ENCODE measurements around the gene COG4. TPM values are rescaled to one million over a fixed set of nuclear protein-coding genes. Genes with fewer than 3 reads are reported as not detected.

Gene COG4
- total RNA-seq, 2 experiments from 2014 or later, result 15.9 to 19.3 TPM

- intact Hi-C loops (cut with DNase I, micrococcal nuclease), result loop anchor here (5.0 to 10.0 kb wide), 8 partner anchors 68 to 1986 kb away; partner anchors contain the start of genes COG8 (in 1 of the 2), DDX19A (in 1 of the 2), DHODH (in 1 of the 2) and EXOSC6 (in 1 of the 2)
- CTCF ChIA-PET, result no interaction called here
- peak overlapping the region; percentile 97 for H3K27ac Mint-ChIP-seq
- Histone ChIP-seq H3K4me1 (ENCODE audit: insufficient read depth, low read length) (peaks cover 36% of the 10 kb centered on the region), H3K4me3 (ENCODE audit: low read length) (no peak overlapping the region), H3K27ac (ENCODE audit: low read depth in 1 of 2, low read length in 2 of 2) (peak overlapping the region; percentile 35 to 47), H3K36me3 (ENCODE audit: insufficient read depth, low read length) (peaks cover 29% of the 10 kb centered on the region), H3K9me3 (ENCODE audit: control insufficient read depth in 1 of 2, insufficient read depth in 1 of 2, low read length in 2 of 2) (no peaks in the 10 kb centered on the region), H3K27me3 (ENCODE audit: control insufficient read depth in 1 of 2, insufficient read depth in 2 of 2, low read length in 2 of 2) (no peaks in the 10 kb centered on the region)
- no peaks in the 10 kb centered on the region for H3K9me3 Mint-ChIP-seq
- no peak for TF ChIP-seq CTCF (IDR thresholded peaks at IDR 0.05)
- H3K4me3 Mint-ChIP-seq, result peak overlapping the region; percentile 86
- POLR2A ChIA-PET, result interaction anchor here (0.6 kb wide), 2 partner anchors 19 to 653 kb away, joined by 3 to 4 read pairs; no protein-coding TSS in a partner anchor
- DNase-seq (peak in 3 of 14 experiments; percentile 55 to 66 (median 57)), ATAC-seq (ENCODE audit: poor library complexity) (no peak)
- H3K27me3 Mint-ChIP-seq, result no peaks in the 10 kb centered on the region
- H3K4me1 Mint-ChIP-seq (ENCODE audit: low read depth), result peaks cover 44% of the 10 kb centered on the region
- H3K36me3 Mint-ChIP-seq (ENCODE audit: low read depth), result peaks cover 73% of the 10 kb centered on the region
Measured at GRCh38 chr16:70520612-70521297, 2.6 kb downstream of the COG4 start.

DNA sequence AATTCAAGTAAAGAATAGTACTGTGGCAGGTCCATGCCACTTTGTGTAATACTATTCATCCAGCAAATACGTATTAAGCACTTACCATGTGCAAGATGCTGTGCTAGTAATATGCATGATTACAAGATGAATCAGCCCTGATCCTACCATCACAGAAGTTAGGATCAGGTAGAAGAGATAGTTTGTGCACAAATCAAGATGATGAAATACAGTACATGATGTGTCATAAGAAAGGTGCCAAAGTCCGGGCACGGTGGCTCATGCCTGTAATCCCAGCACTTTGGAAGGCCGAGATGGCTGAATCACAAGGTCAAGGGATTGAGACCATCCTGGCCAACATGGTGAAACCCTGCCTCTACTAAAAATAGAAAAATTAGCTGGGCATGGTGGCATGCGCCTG is 10.9 kb downstream of the COG4 start:
- no peak for ATAC-seq (ENCODE audit: poor library complexity)
- Histone ChIP-seq H3K36me3 (ENCODE audit: insufficient read depth, low read length) (peaks cover 79% of the 10 kb centered on the region), H3K4me1 (ENCODE audit: insufficient read depth, low read length) (peaks cover 6% of the 10 kb centered on the region), H3K27ac (ENCODE audit: low read depth in 1 of 2, low read length in 2 of 2) (no peak overlapping the region), H3K4me3 (ENCODE audit: low read length) (no peak overlapping the region), H3K9me3 (ENCODE audit: control insufficient read depth in 1 of 2, insufficient read depth in 1 of 2, low read length in 2 of 2) (no peaks in the 10 kb centered on the region), H3K27me3 (ENCODE audit: control insufficient read depth in 1 of 2, insufficient read depth in 2 of 2, low read length in 2 of 2) (no peaks in the 10 kb centered on the region)
- ChIA-PET POLR2A (no interaction called here), CTCF (no interaction called here)
- Mint-ChIP-seq H3K27ac (no peak overlapping the region), H3K9me3 (no peaks in the 10 kb centered on the region), H3K36me3 (ENCODE audit: low read depth) (peaks cover 80% of the 10 kb centered on the region), H3K27me3 (no peaks in the 10 kb centered on the region), H3K4me1 (ENCODE audit: low read depth) (peaks cover 9% of the 10 kb centered on the region), H3K4me3 (no peak overlapping the region)
- DNase-seq, result no peak
- TF ChIP-seq CTCF (IDR thresholded peaks at IDR 0.05), result no peak
- intact Hi-C loops (cut with DNase I, micrococcal nuclease), result no loop called here

DNA sequence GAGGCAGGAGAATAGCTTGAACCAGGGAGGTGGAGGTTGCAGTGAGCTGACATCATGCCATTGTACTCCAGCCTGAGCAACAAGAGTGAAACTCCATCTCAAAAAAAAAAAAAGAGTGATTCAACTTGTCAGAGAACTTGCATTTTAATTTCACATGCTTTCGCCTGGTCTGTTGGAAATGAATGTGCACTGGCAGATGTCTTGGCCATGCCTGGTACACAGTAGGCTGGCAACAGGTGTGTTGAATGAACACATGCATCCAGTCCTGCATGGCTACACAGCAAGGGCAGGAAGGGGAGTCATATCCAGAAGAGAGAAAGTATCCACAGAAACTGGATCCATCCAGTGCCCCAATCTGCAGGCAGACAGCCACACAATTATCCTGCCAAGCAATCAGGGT is 11.5 kb downstream of the COG4 start:
- Histone ChIP-seq H3K36me3 (ENCODE audit: insufficient read depth, low read length) (peaks cover 78% of the 10 kb centered on the region), H3K27me3 (ENCODE audit: control insufficient read depth in 1 of 2, insufficient read depth in 2 of 2, low read length in 2 of 2) (no peaks in the 10 kb centered on the region), H3K27ac (ENCODE audit: low read depth in 1 of 2, low read length in 2 of 2) (no peak overlapping the region), H3K4me3 (ENCODE audit: low read length) (no peak overlapping the region), H3K4me1 (ENCODE audit: insufficient read depth, low read length) (peaks cover 6% of the 10 kb centered on the region), H3K9me3 (ENCODE audit: control insufficient read depth in 1 of 2, insufficient read depth in 1 of 2, low read length in 2 of 2) (no peaks in the 10 kb centered on the region)
- Mint-ChIP-seq H3K27me3 (no peaks in the 10 kb centered on the region), H3K36me3 (ENCODE audit: low read depth) (peaks cover 80% of the 10 kb centered on the region), H3K4me3 (no peak overlapping the region), H3K9me3 (no peaks in the 10 kb centered on the region), H3K4me1 (ENCODE audit: low read depth) (peaks cover 9% of the 10 kb centered on the region), H3K27ac (no peak overlapping the region)
- no peak for ATAC-seq (ENCODE audit: poor library complexity)
- ChIA-PET POLR2A (interaction anchor here (1.1 kb wide), 1 partner anchor 11 kb away, joined by 3 read pairs; no protein-coding TSS in a partner anchor), CTCF (no interaction called here)
- intact Hi-C loops (cut with DNase I, micrococcal nuclease), result no loop called here
- DNase-seq, result no peak
- no peak for TF ChIP-seq CTCF (IDR thresholded peaks at IDR 0.05)
